Osteoblast (primary cell): Measurements from ENCODE around the gene BTBD2. TPM values are rescaled to one million over a fixed set of nuclear protein-coding genes. Genes with fewer than 3 reads are reported as not detected.
A peak's percentile ranks its signal among the peaks of the same experiment; 100 is the strongest.

ENCODE experiments used
- DNase-seq: peaks from one replicate; pipeline ENCODE4 v3.0.0; 2011; ENCODE audit warnings: low spot score, mixed read lengths; ENCODE audit not compliant: insufficient read length; ENCODE audit errors: missing footprints
- H2AFZ ChIP-seq: 2 replicates; pipeline ENCODE4 v1.6.0; 2011; ENCODE audit warnings: mild to moderate bottlenecking, low read length
- H3K27ac ChIP-seq: 2 replicates; pipeline ENCODE4 v1.5.1; 2011; ENCODE audit warnings: mild to moderate bottlenecking, low read depth, low read length, moderate library complexity
- H3K27me3 ChIP-seq: 2 replicates; pipeline ENCODE4 v1.6.0; 2012; ENCODE audit warnings: mild to moderate bottlenecking, control low read depth, inconsistent platforms, low read length, moderate library complexity; ENCODE audit not compliant: insufficient read depth
- H3K36me3 ChIP-seq: 2 replicates; pipeline ENCODE4 v1.5.1; 2011; ENCODE audit warnings: mild to moderate bottlenecking, low read length, control low read depth, moderate library complexity; ENCODE audit not compliant: insufficient read depth
- H3K4me1 ChIP-seq: 2 replicates; pipeline ENCODE4 v1.5.1; 2011; ENCODE audit warnings: mild to moderate bottlenecking, low read length, control low read depth, moderate library complexity; ENCODE audit not compliant: insufficient read depth
- H3K4me2 ChIP-seq: 2 replicates; pipeline ENCODE4 v1.6.0; 2011; ENCODE audit warnings: mild to moderate bottlenecking, low read length; ENCODE audit not compliant: insufficient read depth
- H3K4me3 ChIP-seq: fragments of 200-600 bp; sonication (generic); 3 replicates; pipeline ENCODE4 v1.5.1; 2012; ENCODE audit warnings: mild to moderate bottlenecking, low read length, inconsistent platforms; ENCODE audit not compliant: insufficient read depth
- H3K79me2 ChIP-seq: 2 replicates; pipeline ENCODE4 v1.6.0; 2012; ENCODE audit warnings: mild to moderate bottlenecking, low read length, control low read depth, inconsistent platforms; ENCODE audit not compliant: insufficient read depth
- H3K9me3 ChIP-seq: 2 replicates; pipeline ENCODE4 v1.5.1; 2011; ENCODE audit warnings: low read depth, low read length, control low read depth
- H4K20me1 ChIP-seq: 2 replicates; pipeline ENCODE4 v1.6.0; 2012; ENCODE audit warnings: mild to moderate bottlenecking, low read length, control low read depth; ENCODE audit not compliant: insufficient read depth
- total RNA-seq: library from RNA; depleted of rRNA; stranded (reverse); fragments of >200 nt; gene quantifications from 2 replicates; pipeline ENCODE4 v1.2.3, GENCODE V29; 2012
- TF ChIP-seq, protein P1 (sequence below): IDR thresholded peaks from 2 replicates; pipeline ENCODE4 v1.5.1; 2011; ENCODE audit warnings: mild to moderate bottlenecking, low read depth, low read length, moderate library complexity; ENCODE audit errors: extremely low read depth

The BTBD2 gene
- total RNA-seq, 1 donor, result 57.5 TPM

DNA sequence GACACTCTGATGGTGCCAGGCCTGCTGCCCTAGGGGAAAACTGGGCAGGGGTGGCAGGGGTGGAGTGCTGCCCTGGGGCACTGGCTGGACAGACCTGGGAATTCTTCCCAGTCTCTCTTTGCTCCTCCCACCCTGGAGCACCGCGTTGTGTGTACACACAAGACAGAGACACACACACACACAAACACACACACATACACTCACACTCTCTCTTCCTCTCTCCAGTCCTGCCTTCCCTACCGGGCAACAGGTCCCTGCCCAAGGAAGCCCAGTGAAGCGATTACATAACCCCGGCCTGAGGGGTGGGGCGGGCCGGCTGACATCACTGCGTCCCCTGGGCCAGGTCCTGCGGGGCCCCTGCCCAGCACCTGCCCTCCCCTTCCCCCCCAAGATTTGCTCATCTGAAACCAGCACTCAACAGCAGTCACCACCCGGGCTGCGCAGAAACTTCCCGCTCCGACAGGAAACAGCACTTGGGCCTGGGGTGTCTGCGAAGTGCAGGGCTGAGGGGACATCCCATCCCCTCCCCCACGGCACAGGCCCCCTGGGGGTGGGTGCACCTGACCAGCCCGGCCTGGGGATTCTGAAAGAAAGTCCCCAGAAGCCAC, 34.3 kb upstream of the BTBD2 start:
- TF ChIP-seq, protein P1, sequence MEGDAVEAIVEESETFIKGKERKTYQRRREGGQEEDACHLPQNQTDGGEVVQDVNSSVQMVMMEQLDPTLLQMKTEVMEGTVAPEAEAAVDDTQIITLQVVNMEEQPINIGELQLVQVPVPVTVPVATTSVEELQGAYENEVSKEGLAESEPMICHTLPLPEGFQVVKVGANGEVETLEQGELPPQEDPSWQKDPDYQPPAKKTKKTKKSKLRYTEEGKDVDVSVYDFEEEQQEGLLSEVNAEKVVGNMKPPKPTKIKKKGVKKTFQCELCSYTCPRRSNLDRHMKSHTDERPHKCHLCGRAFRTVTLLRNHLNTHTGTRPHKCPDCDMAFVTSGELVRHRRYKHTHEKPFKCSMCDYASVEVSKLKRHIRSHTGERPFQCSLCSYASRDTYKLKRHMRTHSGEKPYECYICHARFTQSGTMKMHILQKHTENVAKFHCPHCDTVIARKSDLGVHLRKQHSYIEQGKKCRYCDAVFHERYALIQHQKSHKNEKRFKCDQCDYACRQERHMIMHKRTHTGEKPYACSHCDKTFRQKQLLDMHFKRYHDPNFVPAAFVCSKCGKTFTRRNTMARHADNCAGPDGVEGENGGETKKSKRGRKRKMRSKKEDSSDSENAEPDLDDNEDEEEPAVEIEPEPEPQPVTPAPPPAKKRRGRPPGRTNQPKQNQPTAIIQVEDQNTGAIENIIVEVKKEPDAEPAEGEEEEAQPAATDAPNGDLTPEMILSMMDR, result no peak
- Histone ChIP-seq H3K79me2 (peaks cover 55% of the 10 kb centered on the region), H3K4me1 (peaks cover 22% of the 10 kb centered on the region), H2AFZ (no peak overlapping the region), H3K4me3 (peak overlapping the region; percentile 86), H3K9me3 (no peaks in the 10 kb centered on the region), H3K36me3 (peaks cover 14% of the 10 kb centered on the region), H3K27ac (peak overlapping the region; percentile 58), H4K20me1 (peaks cover 57% of the 10 kb centered on the region), H3K4me2 (peak overlapping the region; percentile 96), H3K27me3 (no peaks in the 10 kb centered on the region)
- DNase-seq, result peak; percentile 97

DNA sequence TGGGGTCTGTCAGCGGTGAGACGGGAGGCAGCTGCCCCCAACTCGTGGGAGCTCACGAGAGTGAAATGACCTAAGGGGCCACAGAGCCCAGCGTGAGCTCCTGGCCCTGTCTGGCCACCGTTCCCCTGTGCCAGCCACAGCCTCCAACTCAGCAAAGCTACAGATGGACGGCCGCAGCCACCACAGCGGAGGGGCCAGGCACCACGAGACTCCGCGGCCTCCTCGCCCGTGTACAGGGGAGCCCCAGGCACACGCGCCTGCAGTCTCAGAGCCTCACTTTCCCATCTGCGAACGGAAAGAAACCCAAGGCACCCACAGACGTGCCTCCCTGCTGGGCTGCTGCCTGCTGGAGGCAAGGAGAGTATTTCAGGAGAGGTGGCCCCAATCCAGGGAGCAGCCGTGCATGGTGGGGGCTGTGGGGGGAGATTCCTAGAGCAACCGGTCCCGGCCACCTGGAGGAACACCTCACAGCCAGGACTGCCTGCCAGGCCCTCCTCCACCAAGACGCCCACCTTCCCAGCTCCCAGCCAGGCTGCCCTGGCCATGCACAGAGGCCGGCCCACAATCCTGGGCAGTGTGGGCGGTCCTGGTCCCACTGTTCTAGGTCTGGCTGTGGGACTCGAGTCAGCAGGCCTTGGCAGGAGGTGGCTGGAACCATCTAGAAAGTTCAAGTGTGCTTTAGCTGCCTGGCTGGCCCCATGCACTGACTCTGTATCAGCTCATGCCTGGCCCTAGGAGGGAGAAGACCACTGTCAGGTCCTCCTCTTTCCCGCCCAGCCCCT, 33.6 kb upstream of the BTBD2 start:
- DNase-seq, result peak; percentile 95
- H3K27me3 ChIP-seq, result no peaks in the 10 kb centered on the region
- H3K36me3 ChIP-seq, result peaks cover 14% of the 10 kb centered on the region
- peaks cover 58% of the 10 kb centered on the region for H3K79me2 ChIP-seq
- peaks cover 22% of the 10 kb centered on the region for H3K4me1 ChIP-seq
- peaks cover 62% of the 10 kb centered on the region for H4K20me1 ChIP-seq
- H3K4me3 ChIP-seq, result peak overlapping the region; percentile 86
- peak overlapping the region; percentile 96 for H3K4me2 ChIP-seq
- TF ChIP-seq, protein P1, result no peak
- H2AFZ ChIP-seq, result no peak overlapping the region
- H3K27ac ChIP-seq, result peak overlapping the region; percentile 58
- H3K9me3 ChIP-seq, result no peaks in the 10 kb centered on the region

DNA sequence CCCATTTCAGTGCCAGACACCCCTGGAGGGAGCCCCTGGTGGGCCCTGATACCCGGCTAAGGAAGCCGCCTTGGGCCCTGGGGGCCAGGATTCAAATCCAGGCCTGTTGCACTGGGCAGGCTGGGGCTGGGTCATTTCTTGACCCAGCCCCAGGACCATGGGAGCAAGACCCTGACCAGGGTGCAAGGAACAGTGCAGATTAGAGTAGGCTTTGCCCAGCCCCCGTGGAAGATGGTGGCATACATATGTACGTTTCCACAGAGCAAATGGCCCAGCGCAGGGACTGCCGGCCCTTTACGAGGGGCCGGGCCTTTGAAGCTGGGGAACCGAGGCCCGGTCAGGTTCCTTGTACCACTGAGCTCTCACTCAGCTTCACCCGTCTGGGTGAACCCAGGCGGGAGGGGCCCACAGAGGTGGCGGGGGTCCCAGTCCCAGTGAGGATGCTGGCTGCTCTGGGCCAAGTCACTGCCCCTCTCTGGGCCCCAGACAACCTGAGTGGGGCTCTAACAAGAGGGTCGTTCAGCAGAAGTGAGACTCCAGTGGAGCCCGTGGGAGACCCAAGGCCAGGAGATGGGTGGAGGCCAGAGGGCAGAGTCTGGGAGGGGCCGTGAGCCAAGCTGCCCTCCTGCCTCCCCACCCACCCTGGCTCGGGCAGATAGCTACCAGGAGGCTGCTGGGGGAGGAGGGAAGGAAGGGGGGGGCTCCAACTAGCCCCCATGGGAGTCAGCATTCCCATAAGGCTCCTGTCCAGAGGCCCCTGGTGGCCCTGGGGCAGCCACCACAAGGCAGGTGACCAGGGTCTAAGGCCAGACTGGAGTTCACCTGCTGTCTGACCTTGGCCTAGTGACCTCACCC, 32.8 kb upstream of the BTBD2 start:
- Histone ChIP-seq H3K4me1 (peaks cover 22% of the 10 kb centered on the region), H3K27ac (no peak overlapping the region), H3K36me3 (peaks cover 16% of the 10 kb centered on the region), H3K4me2 (no peak overlapping the region), H4K20me1 (peaks cover 67% of the 10 kb centered on the region), H3K27me3 (no peaks in the 10 kb centered on the region), H3K9me3 (no peaks in the 10 kb centered on the region), H3K79me2 (peaks cover 58% of the 10 kb centered on the region), H3K4me3 (no peak overlapping the region), H2AFZ (no peak overlapping the region)
- TF ChIP-seq, protein P1, result no peak
- peak; percentile 80 for DNase-seq
